Retinal pigment epithelial cell (primary cell): ENCODE measurements around the gene DPY30.
A peak's percentile ranks its signal among the peaks of the same experiment; 100 is the strongest.
"Not testable (repeated sequence)": the region's sequence is repeated elsewhere in the genome, so short reads cannot be mapped to it uniquely, and the experiment has no call there.

Experiments
- DNase-seq: peaks from one replicate; pipeline ENCODE4 v3.0.0-alpha.2; 2010; ENCODE audit warnings: low read depth
- H3K4me3 ChIP-seq: 2 replicates; pipeline ENCODE4 v1.5.1; 2011; ENCODE audit warnings: mild to moderate bottlenecking, low read length, control low read depth, moderate library complexity
- TF ChIP-seq, protein P1 (sequence below): conservative IDR thresholded peaks from 2 replicates; pipeline ENCODE4 v1.5.1; 2011; ENCODE audit warnings: low read depth, low read length, control low read depth, inconsistent platforms

DPY30 gene

DNA sequence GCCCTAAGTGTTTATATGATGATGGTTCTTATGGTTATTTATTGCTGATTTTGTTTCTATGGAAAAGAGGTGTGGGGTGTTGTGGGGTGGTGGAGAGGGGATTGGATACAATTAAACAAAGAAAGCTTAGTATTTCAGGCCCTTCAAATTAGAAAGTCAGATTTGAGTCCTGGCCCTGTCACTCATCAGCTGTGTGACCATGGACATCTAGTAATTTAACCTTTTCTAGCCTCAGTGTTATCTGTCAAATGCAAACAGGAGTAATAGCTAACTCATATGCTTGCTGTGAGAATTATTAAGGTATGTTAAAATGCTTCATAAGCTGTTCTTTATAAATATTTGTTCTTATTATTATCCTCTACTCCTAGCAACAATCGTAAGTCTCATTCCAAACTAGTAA, 26.7 kb downstream of the DPY30 start:
- no peak overlapping the region for H3K4me3 ChIP-seq
- TF ChIP-seq, protein P1, sequence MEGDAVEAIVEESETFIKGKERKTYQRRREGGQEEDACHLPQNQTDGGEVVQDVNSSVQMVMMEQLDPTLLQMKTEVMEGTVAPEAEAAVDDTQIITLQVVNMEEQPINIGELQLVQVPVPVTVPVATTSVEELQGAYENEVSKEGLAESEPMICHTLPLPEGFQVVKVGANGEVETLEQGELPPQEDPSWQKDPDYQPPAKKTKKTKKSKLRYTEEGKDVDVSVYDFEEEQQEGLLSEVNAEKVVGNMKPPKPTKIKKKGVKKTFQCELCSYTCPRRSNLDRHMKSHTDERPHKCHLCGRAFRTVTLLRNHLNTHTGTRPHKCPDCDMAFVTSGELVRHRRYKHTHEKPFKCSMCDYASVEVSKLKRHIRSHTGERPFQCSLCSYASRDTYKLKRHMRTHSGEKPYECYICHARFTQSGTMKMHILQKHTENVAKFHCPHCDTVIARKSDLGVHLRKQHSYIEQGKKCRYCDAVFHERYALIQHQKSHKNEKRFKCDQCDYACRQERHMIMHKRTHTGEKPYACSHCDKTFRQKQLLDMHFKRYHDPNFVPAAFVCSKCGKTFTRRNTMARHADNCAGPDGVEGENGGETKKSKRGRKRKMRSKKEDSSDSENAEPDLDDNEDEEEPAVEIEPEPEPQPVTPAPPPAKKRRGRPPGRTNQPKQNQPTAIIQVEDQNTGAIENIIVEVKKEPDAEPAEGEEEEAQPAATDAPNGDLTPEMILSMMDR = no peak
- no peak for DNase-seq

DNA sequence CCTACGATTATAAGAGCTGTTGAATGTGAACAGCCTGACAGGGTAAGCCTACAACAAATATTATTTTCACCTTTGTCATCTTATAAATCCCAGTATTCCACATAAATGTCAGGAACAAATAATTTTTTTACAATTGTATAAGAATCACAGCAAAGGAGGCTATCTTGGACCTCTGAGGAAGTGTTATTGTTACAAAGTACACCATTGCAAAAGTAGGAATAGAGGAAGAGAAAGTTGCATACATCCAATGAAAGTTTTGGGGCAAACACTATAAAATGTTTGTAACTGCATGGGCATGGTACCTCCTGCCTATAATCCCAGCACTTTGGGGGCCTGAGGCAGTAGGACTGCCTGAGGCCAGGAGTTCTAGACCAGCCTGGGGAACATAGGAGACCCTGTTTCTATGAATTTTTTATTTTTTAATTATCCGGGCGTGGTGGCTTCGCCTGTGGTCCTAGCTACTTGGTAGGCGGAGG, 28.1 kb downstream of the DPY30 start:
- TF ChIP-seq, protein P1 = no peak
- no peak for DNase-seq
- peak overlapping the region; percentile 63 for H3K4me3 ChIP-seq

DNA sequence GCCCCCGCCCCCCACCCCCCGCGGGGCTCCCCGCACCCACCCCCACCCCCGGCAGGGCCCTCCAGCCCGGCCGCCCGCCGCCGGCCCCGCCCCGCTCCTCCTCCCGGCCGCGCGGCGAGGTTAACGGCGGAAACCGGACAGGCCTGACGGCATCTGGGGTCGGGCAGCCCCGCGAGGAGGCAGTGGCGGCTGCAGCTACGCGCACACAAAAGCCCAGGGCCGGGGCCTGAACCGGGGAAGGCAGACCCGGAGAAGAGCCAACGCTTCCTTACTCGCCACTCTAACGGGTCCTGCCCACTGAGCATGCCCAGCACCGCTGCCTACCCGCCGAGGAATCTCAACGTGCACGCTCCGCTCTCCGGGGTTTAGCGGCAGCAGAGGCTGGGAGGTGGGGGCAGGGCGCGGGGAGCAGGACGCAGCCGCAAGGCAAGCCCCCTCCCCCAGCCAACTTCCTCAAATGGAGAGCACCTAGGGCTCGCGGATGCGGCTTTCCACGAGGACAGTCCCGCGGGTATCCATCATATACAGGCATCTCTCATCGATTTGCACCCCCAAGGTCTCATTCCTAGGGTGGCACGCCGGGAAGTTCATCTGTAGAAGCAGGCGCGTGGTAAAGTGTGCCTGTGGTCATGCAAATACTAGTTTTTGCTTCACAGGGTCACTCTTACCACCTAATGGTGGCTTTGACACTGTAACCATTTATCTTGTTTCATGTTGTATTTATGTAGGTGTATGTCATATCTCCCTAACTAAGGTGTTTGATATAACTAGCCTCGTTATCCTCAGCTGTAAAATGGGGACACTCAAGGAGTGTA, 28.7 kb downstream of the DPY30 start, which contains the start of gene MEMO1:
MEMO1 (minus strand) TSS at position 339 of the 815 bp plus-strand sequence. CDS start 761 bp downstream, outside the sequence.
- H3K4me3 ChIP-seq = peak within 1 kb of the TSS; percentile 82
- DNase-seq = peak; percentile 81
- TF ChIP-seq, protein P1 = no peak

DNA sequence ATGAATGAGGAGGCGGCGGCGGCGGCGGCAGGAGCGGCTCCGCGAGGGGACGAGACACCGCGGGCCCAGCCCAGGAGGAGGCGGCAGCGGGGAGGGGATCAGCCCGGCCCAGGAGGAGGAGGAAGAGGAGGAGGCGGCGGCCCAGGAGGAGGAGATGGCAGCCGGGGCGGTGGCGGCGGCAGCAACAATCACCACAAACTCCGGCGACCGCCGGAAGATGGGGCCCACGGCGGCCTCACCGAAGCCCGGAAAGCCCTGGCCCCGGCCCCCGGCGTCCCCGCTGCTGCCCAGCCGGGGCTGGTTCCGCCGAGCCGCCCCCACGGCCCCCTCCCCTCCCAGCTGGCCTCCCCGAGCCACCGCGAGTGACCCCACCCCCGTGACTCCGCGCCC, 29.3 kb downstream of the DPY30 start:
- DNase-seq = not testable (repeated sequence)
- peak overlapping the region; percentile 30 for H3K4me3 ChIP-seq

DNA sequence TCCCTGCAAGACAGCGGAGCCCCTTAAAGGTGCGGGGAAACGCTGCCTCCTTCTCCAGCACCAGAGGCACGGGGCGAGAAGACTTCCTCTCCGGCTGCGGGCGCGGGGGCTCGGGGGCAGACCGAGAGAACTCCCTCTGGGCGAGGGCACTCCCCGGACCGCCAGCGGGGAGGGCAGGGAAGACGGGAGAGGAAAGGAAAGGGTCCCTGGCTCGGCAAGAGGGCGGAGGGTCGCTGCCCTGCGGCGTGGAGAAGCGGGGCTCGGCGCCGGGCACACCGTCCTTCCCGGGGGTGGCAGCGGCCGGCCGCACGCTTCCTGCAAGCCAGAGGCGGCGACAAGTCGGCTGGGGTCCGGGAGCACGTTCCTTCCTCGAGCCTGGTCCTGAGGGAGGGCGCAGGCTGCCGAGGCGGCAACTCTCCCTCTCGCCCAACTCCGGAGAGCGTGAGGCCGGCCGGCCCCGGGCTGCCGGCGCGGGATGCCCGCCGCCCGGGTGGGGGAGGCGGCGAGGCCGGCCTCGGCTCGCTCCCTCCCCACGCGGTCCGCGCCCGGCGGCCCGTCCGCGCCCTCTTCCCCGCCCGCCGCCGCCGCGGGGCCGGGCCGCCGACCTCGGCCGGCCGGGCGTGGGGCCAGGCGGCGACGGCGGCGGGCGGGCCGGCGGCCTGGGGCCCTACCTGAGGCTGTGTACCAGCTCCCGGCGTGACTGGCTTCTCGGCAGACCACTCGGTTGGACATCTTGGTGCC, 29.9 kb downstream of the DPY30 start:
- peak overlapping the region; percentile 82 for H3K4me3 ChIP-seq
- TF ChIP-seq, protein P1 = no peak
- DNase-seq = no peak

DNA sequence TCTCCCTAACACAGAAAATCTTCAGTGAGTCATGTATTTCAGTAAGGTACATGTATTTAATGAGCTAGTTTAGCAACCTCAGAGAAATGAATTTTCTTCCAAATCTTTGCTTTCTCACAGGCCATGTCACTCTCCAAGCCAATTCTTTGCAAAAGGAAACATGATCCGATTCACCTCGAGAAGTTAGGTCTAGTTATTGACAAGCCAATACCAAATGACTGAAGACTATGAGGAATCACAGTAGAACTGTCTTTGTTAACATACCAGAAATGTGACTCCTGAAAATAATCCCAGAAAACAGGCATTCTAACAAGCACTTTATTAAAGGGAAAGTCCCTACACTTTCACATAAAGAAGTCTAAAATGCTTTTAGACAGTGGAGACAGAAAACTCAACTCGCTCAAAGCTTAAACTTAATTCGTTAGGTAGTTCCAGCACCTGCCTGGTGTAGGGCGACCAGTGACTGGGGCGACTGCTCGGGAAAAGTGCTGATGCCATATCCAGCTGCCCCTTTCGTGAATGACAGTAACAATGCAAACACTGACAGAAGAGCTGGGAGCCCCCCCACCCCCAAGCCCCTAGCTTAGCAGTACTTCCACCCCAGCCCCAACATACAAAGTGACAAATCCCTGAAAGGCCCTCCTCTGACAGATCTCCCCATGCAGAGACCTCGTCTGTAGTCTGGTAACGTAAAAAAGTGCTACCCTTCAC, 30.6 kb downstream of the DPY30 start:
- DNase-seq = no peak
- peak overlapping the region; percentile 82 for H3K4me3 ChIP-seq
- TF ChIP-seq, protein P1 = no peak

DNA sequence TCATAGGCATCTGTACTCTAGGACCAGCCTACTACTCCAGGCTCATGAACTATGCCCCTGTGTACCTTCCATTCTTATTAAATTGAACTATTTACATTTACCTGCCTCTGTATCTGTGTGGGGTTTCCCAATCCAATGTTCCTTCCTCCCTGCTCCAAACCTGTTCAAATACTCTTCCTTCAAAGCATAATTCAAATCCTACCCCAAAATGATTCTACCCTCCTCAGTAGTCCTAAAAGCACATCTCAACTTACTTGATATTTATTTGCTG, 32.5 kb downstream of the DPY30 start:
- no peak overlapping the region for H3K4me3 ChIP-seq
- DNase-seq = no peak
- TF ChIP-seq, protein P1 = no peak
